Suprapubic skin (tissue), 4 donors: ENCODE measurements around the gene ILF2. TPM values are rescaled to one million over a fixed set of nuclear protein-coding genes. Genes with fewer than 3 reads are reported as not detected.

Source experiments
- DNase-seq, 2 donors: peaks; one replicate each; pipeline ENCODE4 v3.0.0-alpha.2; 2019; ENCODE audit warnings: low spot score in 2 of 2
- H3K27ac ChIP-seq: fragments of 200-600 bp; sonication (generic); one replicate; pipeline ENCODE4 v1.5.1; 2019
- H3K27me3 ChIP-seq: fragments of 200-600 bp; sonication (generic); one replicate; pipeline ENCODE4 v1.5.1; 2019
- H3K36me3 ChIP-seq: fragments of 200-600 bp; sonication (generic); one replicate; pipeline ENCODE4 v1.5.1; 2019
- H3K4me1 ChIP-seq: fragments of 200-600 bp; sonication (generic); one replicate; pipeline ENCODE4 v1.5.1; 2019
- H3K4me3 ChIP-seq: fragments of 200-600 bp; sonication (generic); one replicate; pipeline ENCODE4 v1.5.1; 2019; ENCODE audit warnings: mild to moderate bottlenecking
- H3K9me3 ChIP-seq: fragments of 200-600 bp; sonication (generic); one replicate; pipeline ENCODE4 v1.5.1; 2019
- EP300 ChIP-seq: sonication (generic); formaldehyde crosslinking; IDR thresholded peaks from one replicate; pipeline ENCODE4 v1.6.1; 2017; ENCODE audit warnings: antibody characterized with exemption
- POLR2A ChIP-seq, 2 donors: fragments of 450-650 bp; IDR thresholded peaks; one replicate each; pipeline ENCODE4 v1.6.1; 2017; ENCODE audit warnings: antibody characterized with exemption in 2 of 2, mild to moderate bottlenecking in 2 of 2, moderate library complexity in 2 of 2
- POLR2AphosphoS5 ChIP-seq, 3 donors: sonication (generic); formaldehyde crosslinking; IDR thresholded peaks; one replicate each; pipeline ENCODE4 v1.6.1; 2017; ENCODE audit warnings: antibody characterized with exemption in 3 of 3
- WGBS: methylation state at CpG from one replicate; pipeline ENCODE4 v1.1.5; 2018; 5-methylcytosine and 5-hydroxymethylcytosine counted together
- total RNA-seq, 4 donors: library from RNA; depleted of rRNA; stranded (reverse); fragments of >200 nt; gene quantifications; one replicate each; pipeline ENCODE4 v1.1.0, GENCODE V29; 2016
- TF ChIP-seq, protein P1 (sequence below), 2 donors: fragments of 200-600 bp in 1 of 2; fragments of 450-650 bp in 1 of 2; sonication (generic) in 1 of 2; IDR thresholded peaks; one replicate each; pipeline ENCODE4 v1.5.1; 2016 to 2019; ENCODE audit warnings: antibody characterized with exemption in 2 of 2, mild to moderate bottlenecking in 1 of 2, moderate library complexity in 1 of 2

ILF2 gene
- total RNA-seq, 4 donors from 2014 or later: 68.2 to 149 (median 127) TPM

DNA sequence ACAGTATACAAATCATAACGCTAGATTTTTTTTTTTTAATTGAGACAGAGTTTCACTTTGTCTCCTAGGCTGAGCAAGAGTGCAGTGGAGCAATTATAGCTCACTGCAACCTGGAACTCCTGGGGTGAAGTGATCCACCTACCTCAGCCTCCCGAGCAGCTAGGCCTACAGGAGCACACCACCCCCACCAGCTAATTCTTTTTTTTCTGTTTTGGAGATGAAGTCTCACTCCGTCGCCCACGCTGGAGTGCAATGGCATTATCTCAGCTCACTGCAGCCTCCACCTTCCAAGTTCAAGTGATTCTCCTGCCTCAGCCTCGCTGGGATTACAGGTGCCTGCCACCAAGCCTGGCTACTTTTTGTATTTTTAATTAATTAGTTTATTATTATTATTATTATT lies 29.0 kb upstream of the ILF2 start:
- TF ChIP-seq, protein P1, sequence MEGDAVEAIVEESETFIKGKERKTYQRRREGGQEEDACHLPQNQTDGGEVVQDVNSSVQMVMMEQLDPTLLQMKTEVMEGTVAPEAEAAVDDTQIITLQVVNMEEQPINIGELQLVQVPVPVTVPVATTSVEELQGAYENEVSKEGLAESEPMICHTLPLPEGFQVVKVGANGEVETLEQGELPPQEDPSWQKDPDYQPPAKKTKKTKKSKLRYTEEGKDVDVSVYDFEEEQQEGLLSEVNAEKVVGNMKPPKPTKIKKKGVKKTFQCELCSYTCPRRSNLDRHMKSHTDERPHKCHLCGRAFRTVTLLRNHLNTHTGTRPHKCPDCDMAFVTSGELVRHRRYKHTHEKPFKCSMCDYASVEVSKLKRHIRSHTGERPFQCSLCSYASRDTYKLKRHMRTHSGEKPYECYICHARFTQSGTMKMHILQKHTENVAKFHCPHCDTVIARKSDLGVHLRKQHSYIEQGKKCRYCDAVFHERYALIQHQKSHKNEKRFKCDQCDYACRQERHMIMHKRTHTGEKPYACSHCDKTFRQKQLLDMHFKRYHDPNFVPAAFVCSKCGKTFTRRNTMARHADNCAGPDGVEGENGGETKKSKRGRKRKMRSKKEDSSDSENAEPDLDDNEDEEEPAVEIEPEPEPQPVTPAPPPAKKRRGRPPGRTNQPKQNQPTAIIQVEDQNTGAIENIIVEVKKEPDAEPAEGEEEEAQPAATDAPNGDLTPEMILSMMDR (IDR thresholded peaks at IDR 0.05): no peak
- TF ChIP-seq EP300: no peak
- peak overlapping the region; percentile 5 for H3K27ac ChIP-seq
- 86% methylated on average over 6 of the region's 6 CpGs for WGBS
- H3K36me3 ChIP-seq: no peaks in the 10 kb centered on the region
- H3K4me1 ChIP-seq: peaks cover 28% of the 10 kb centered on the region
- no peak for DNase-seq
- no peaks in the 10 kb centered on the region for H3K27me3 ChIP-seq
- H3K4me3 ChIP-seq: no peak overlapping the region
- H3K9me3 ChIP-seq: no peaks in the 10 kb centered on the region

- H3K4me1 ChIP-seq: peaks cover 28% of the 10 kb centered on the region
These were observed 28.3 kb upstream of the ILF2 start for GRCh38 chr1:153698923-153699714.

GRCh38 chr1:153698020-153698922 lies 27.5 kb upstream of the ILF2 start:
- no peaks in the 10 kb centered on the region for H3K9me3 ChIP-seq
- peak in 1 of 2 donors; percentile 83 for DNase-seq
- H3K4me1 ChIP-seq: peaks cover 28% of the 10 kb centered on the region
- WGBS: 41% methylated on average over 29 of the region's 29 CpGs
- H3K4me3 ChIP-seq: peak overlapping the region; percentile 21
- no peaks in the 10 kb centered on the region for H3K36me3 ChIP-seq
- H3K27me3 ChIP-seq: no peaks in the 10 kb centered on the region
- TF ChIP-seq EP300 (no peak), POLR2AphosphoS5 (IDR thresholded peaks at IDR 0.05) (peak in 1 of 3 donors; percentile 58)
- peak overlapping the region; percentile 88 for H3K27ac ChIP-seq

More at GRCh38 chr1:153698923-153699714, 28.3 kb upstream of the ILF2 start:
- WGBS: 71% methylated on average over 6 of the region's 6 CpGs
- Histone ChIP-seq H3K27me3 (no peaks in the 10 kb centered on the region), H3K9me3 (no peaks in the 10 kb centered on the region), H3K36me3 (no peaks in the 10 kb centered on the region), H3K4me3 (no peak overlapping the region), H3K27ac (peak overlapping the region; percentile 88)
- no peak for DNase-seq
- TF ChIP-seq POLR2AphosphoS5 (IDR thresholded peaks at IDR 0.05): peak in 1 of 3 donors; percentile 87
- no peak for TF ChIP-seq EP300

- Histone ChIP-seq H3K4me1 (peaks cover 28% of the 10 kb centered on the region), H3K27ac (peak overlapping the region; percentile 88), H3K9me3 (no peaks in the 10 kb centered on the region), H3K4me3 (no peak overlapping the region), H3K36me3 (no peaks in the 10 kb centered on the region), H3K27me3 (no peaks in the 10 kb centered on the region)
- 57% methylated on average over 9 of the region's 12 CpGs for WGBS
- DNase-seq: no peak
- TF ChIP-seq POLR2AphosphoS5 (IDR thresholded peaks at IDR 0.05) (peak in 1 of 3 donors; percentile 58), EP300 (no peak)
These were observed 26.6 kb upstream of the ILF2 start for GRCh38 chr1:153697191-153698019.

- peaks cover 28% of the 10 kb centered on the region for H3K4me1 ChIP-seq
- TF ChIP-seq POLR2AphosphoS5 (IDR thresholded peaks at IDR 0.05) (no peak), POLR2A (IDR thresholded peaks at IDR 0.05) (no peak), EP300 (no peak)
- TF ChIP-seq, protein P1 (IDR thresholded peaks at IDR 0.05): no peak
- DNase-seq: no peak
- no peaks in the 10 kb centered on the region for H3K27me3 ChIP-seq
- 88% methylated on average over 8 of the region's 8 CpGs for WGBS
- H3K4me3 ChIP-seq: no peak overlapping the region
- H3K36me3 ChIP-seq: no peaks in the 10 kb centered on the region
- peak overlapping the region; percentile 88 for H3K27ac ChIP-seq
- H3K9me3 ChIP-seq: no peaks in the 10 kb centered on the region
These were observed 25.9 kb upstream of the ILF2 start for GRCh38 chr1:153696741-153697140.

DNA sequence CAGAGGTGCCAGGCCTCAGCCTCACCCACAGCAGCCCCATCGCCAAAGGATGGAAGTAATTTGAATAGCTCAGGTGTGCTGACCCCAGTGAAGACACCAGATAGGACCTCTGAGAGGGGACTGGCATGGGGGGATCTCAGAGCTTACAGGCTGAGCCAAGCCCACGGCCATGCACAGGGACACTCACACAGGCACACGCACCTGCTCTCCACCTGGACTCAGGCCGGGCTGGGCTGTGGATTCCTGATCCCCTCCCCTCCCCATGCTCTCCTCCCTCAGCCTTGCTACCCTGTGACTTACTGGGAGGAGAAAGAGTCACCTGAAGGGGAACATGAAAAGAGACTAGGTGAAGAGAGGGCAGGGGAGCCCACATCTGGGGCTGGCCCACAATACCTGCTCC lies 22.7 kb upstream of the ILF2 start:
- Histone ChIP-seq H3K9me3 (no peaks in the 10 kb centered on the region), H3K4me1 (peaks cover 16% of the 10 kb centered on the region), H3K27me3 (no peaks in the 10 kb centered on the region), H3K4me3 (no peak overlapping the region), H3K27ac (no peak overlapping the region), H3K36me3 (peaks cover 9% of the 10 kb centered on the region)
- no peak for DNase-seq
- TF ChIP-seq POLR2AphosphoS5 (IDR thresholded peaks at IDR 0.05) (no peak), EP300 (no peak), POLR2A (IDR thresholded peaks at IDR 0.05) (no peak)
- TF ChIP-seq, protein P1 (IDR thresholded peaks at IDR 0.05): no peak
- WGBS: 85% methylated on average over 3 of the region's 4 CpGs
